ENCODE results near the gene TNIK. TPM values are rescaled to one million over a fixed set of nuclear protein-coding genes. Genes with fewer than 3 reads are reported as not detected.

The TNIK gene
- total RNA-seq, 6 donors from 2014 or later, result 23.2 to 74.4 (median 38.3) TPM

DNA sequence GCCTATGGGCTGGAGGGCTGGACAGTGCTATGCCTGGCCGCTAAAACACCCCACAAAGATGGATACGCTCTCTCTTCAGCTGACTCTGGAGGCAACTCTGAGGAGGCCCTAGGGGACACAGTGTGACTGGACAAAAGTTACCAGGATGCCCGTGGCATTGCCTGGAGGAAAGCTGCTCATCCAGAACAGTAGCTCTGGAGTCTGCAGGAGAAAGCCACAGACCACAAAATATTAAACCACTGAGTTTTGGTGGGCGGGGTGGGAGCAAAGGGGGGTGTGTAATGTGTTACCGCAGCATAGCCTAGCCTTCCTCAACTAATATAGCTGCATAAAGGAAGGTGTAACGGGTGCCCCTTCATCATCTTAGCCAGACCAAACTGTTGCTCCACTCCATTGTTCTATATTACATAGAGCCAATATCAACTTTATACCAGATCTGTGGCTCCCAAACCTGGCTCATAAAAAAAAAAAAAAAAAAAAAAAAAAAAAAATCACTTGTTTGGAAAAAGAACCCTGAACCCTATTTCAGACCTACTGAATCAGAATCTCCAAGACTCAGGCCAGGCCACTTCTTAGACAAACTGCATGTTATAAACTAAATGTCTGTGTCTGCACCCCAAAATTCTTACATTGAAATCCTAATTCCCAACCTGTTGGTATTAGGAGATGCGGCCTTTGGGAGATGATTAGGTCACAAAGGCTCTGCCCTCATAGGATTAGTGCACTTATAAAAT, 132.6 kb downstream of the TNIK start:
- Histone ChIP-seq H3K9me3 (no peaks in the 10 kb centered on the region), H3K27me3 (no peaks in the 10 kb centered on the region), H3K4me3 (no peak overlapping the region), H3K4me1 (peaks cover 6 to 18% (median 11%) of the 10 kb centered on the region in 4 donors), H3K36me3 (no peaks in the 10 kb centered on the region), H3K27ac (no peak overlapping the region)
- TF ChIP-seq POLR2A (IDR thresholded peaks at IDR 0.05), result no peak
- no peak for TF ChIP-seq POLR2AphosphoS5 (IDR thresholded peaks at IDR 0.05)
- no peak for TF ChIP-seq EP300 (IDR thresholded peaks at IDR 0.05)
- TF ChIP-seq, protein P1, sequence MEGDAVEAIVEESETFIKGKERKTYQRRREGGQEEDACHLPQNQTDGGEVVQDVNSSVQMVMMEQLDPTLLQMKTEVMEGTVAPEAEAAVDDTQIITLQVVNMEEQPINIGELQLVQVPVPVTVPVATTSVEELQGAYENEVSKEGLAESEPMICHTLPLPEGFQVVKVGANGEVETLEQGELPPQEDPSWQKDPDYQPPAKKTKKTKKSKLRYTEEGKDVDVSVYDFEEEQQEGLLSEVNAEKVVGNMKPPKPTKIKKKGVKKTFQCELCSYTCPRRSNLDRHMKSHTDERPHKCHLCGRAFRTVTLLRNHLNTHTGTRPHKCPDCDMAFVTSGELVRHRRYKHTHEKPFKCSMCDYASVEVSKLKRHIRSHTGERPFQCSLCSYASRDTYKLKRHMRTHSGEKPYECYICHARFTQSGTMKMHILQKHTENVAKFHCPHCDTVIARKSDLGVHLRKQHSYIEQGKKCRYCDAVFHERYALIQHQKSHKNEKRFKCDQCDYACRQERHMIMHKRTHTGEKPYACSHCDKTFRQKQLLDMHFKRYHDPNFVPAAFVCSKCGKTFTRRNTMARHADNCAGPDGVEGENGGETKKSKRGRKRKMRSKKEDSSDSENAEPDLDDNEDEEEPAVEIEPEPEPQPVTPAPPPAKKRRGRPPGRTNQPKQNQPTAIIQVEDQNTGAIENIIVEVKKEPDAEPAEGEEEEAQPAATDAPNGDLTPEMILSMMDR (IDR thresholded peaks at IDR 0.05), result no peak
- DNase-seq (no peak), ATAC-seq (ENCODE audit: low FRiP score in 2 of 2) (peak; percentile 25 to 49)
- WGBS, 2 donors, result 88 to 93% methylated on average over 7 of the region's 7 CpGs

DNA sequence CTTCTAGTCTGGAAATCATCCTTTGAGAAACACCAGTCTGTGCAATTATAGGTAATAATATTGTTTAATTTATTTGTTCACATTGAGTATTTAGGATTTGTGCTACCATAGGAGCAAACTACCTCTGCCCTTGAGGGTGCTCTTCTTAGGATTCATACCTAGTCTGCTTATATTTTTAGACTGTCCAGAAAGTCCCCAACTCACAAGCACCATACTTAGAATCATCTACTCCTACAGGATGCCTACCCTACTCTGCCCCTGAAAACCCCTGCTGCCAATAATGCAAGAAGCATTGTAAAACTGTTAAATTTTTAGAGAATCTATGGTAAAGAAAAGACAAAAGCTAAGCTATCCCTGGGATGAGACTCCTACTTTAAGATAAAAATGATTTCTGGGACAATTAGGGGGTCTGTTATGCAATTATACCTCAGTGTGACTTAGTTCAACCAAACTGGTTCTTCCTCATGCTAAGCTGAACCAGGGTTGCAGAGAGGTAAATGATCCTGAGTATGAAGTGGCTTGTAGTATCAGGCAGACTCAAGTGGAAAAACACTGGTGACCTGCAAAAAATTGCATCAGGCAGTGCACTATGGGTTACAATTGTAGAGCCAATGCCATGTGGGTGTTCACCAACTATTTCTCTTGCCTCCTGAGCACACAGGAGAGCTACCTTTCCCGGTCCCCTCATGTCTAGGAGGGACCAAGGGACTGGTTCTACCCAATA, 133.3 kb downstream of the TNIK start:
- no peaks in the 10 kb centered on the region for H3K36me3 ChIP-seq
- TF ChIP-seq EP300 (IDR thresholded peaks at IDR 0.05) (no peak), POLR2AphosphoS5 (IDR thresholded peaks at IDR 0.05) (no peak), POLR2A (IDR thresholded peaks at IDR 0.05) (no peak)
- TF ChIP-seq, protein P1 (IDR thresholded peaks at IDR 0.05), result no peak
- no peak overlapping the region for H3K4me3 ChIP-seq
- DNase-seq (peak in 1 of 2 donors; percentile 35), ATAC-seq (ENCODE audit: low FRiP score in 2 of 2) (peak in 1 of 2 donors; percentile 30)
- no peaks in the 10 kb centered on the region for H3K9me3 ChIP-seq
- no peaks in the 10 kb centered on the region for H3K27me3 ChIP-seq
- 50 to 75% methylated on average over 1 of the region's 1 CpG for WGBS, 2 donors
- no peak overlapping the region for H3K27ac ChIP-seq
- peaks cover 6 to 18% (median 12%) of the 10 kb centered on the region in 4 donors for H3K4me1 ChIP-seq

DNA sequence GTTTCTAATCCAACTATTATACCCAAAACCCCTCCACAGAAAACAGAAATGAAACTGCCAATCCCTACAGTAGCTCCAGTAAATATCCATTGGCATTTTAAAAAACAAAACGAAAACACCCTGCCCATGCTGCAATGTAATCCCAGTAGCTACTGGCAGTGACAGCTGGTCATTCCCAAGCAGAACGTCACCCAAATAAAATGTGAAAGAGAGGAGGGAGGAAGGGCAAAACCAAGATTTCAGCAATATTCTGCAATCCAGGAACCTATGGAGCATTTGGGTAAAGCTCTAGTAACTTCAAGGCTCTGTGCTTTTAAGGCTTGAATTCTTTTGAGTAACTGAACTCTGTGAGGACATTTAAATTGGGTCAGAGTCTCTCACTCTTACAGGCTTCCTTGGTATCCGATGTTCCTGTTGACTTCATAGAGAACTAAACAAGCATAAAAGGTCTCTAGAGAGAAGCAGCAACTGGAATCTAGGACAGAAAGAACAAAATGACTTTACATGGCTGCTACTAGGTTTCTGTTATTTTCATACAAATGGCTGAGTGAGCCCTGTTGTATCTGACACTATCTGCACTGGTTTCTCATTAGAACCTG, 136.2 kb downstream of the TNIK start:
- Histone ChIP-seq H3K4me1 (peaks cover 11 to 18% (median 14%) of the 10 kb centered on the region in 4 donors), H3K27me3 (no peaks in the 10 kb centered on the region), H3K9me3 (no peaks in the 10 kb centered on the region), H3K36me3 (no peaks in the 10 kb centered on the region), H3K27ac (no peak overlapping the region), H3K4me3 (no peak overlapping the region)
- ATAC-seq (ENCODE audit: low FRiP score in 2 of 2), result no peak
- DNase-seq, result no peak
- TF ChIP-seq, protein P1 (IDR thresholded peaks at IDR 0.05), result no peak
- TF ChIP-seq POLR2AphosphoS5 (IDR thresholded peaks at IDR 0.05) (no peak), POLR2A (IDR thresholded peaks at IDR 0.05) (no peak), EP300 (IDR thresholded peaks at IDR 0.05) (no peak)
- 63 to 64% methylated on average over 3 of the region's 3 CpGs for WGBS, 2 donors

GRCh38 chr3:171321559-171322360, 138.4 kb downstream of the TNIK start:
- 50 to 70% methylated on average over 3 of the region's 3 CpGs for WGBS, 2 donors
- DNase-seq (no peak), ATAC-seq (ENCODE audit: low FRiP score in 2 of 2) (no peak)
- Histone ChIP-seq H3K9me3 (no peaks in the 10 kb centered on the region), H3K27me3 (no peaks in the 10 kb centered on the region), H3K36me3 (no peaks in the 10 kb centered on the region), H3K4me1 (peaks cover 0 to 7% (median 3%) of the 10 kb centered on the region in 4 donors), H3K4me3 (no peak overlapping the region), H3K27ac (no peak overlapping the region)
- TF ChIP-seq EP300 (IDR thresholded peaks at IDR 0.05), result no peak
- TF ChIP-seq POLR2A (IDR thresholded peaks at IDR 0.05), result no peak
- TF ChIP-seq POLR2AphosphoS5 (IDR thresholded peaks at IDR 0.05), result no peak
- TF ChIP-seq, protein P1 (IDR thresholded peaks at IDR 0.05), result no peak

Measured in upper lobe of left lung (tissue), 6 donors.